ENCODE results near the gene C5. TPM values are rescaled to one million over a fixed set of nuclear protein-coding genes. Genes with fewer than 3 reads are reported as not detected.
"Not testable (repeated sequence)": the region's sequence is repeated elsewhere in the genome, so short reads cannot be mapped to it uniquely, and the experiment has no call there.

Gene C5
- total RNA-seq, 1 donor: 2.7 TPM

- DNase-seq (ENCODE audit: low read depth in 2 of 3, low spot score in 2 of 3): no peak
These were observed 3.5 kb upstream of the C5 start for GRCh38 chr9:121053544-121053943.

- no peak for DNase-seq (ENCODE audit: low read depth in 2 of 3, low spot score in 2 of 3)
These were observed 1.5 kb downstream of the C5 start for GRCh38 chr9:121048618-121049017.

GRCh38 chr9:121048175-121048574 lies 1.9 kb downstream of the C5 start:
- DNase-seq (ENCODE audit: low read depth in 2 of 3, low spot score in 2 of 3): no peak

GRCh38 chr9:121038804-121039203 lies 11.3 kb downstream of the C5 start:
- no peak for DNase-seq (ENCODE audit: low read depth in 2 of 3, low spot score in 2 of 3)

GRCh38 chr9:121038362-121038761 lies 11.7 kb downstream of the C5 start:
- DNase-seq (ENCODE audit: low read depth in 2 of 3, low spot score in 2 of 3): no peak

- DNase-seq (ENCODE audit: low read depth in 2 of 3, low spot score in 2 of 3): not testable (repeated sequence)
These were observed 14.4 kb downstream of the C5 start for GRCh38 chr9:121035717-121036116.

GRCh38 chr9:121034529-121034928 lies 15.5 kb downstream of the C5 start:
- no peak for DNase-seq (ENCODE audit: low read depth in 2 of 3, low spot score in 2 of 3)

- no peak for DNase-seq (ENCODE audit: low read depth in 2 of 3, low spot score in 2 of 3)
These were observed 20.6 kb downstream of the C5 start for GRCh38 chr9:121029469-121029868.

GRCh38 chr9:121028285-121028684 lies 21.8 kb downstream of the C5 start:
- DNase-seq (ENCODE audit: low read depth in 2 of 3, low spot score in 2 of 3): not testable (repeated sequence)

GRCh38 chr9:121026768-121027167 lies 23.3 kb downstream of the C5 start:
- no peak for DNase-seq (ENCODE audit: low read depth in 2 of 3, low spot score in 2 of 3)

- DNase-seq (ENCODE audit: low read depth in 2 of 3, low spot score in 2 of 3): no peak
These were observed 23.8 kb downstream of the C5 start for GRCh38 chr9:121026260-121026691.

- DNase-seq (ENCODE audit: low read depth in 2 of 3, low spot score in 2 of 3): no peak
These were observed 25.8 kb downstream of the C5 start for GRCh38 chr9:121024237-121024636.

GRCh38 chr9:121023064-121023463 lies 27.0 kb downstream of the C5 start:
- peak in 2 of 3 donors; percentile 9 to 27 for DNase-seq (ENCODE audit: low read depth in 2 of 3, low spot score in 2 of 3)

- no peak for DNase-seq (ENCODE audit: low read depth in 2 of 3, low spot score in 2 of 3)
These were observed 28.8 kb downstream of the C5 start for GRCh38 chr9:121021301-121021700.

GRCh38 chr9:121019273-121019672 lies 30.8 kb downstream of the C5 start:
- no peak for DNase-seq (ENCODE audit: low read depth in 2 of 3, low spot score in 2 of 3)

GRCh38 chr9:121013911-121014310 lies 36.2 kb downstream of the C5 start:
- no peak for DNase-seq (ENCODE audit: low read depth in 2 of 3, low spot score in 2 of 3)

GRCh38 chr9:121009650-121010049 lies 40.4 kb downstream of the C5 start:
- peak in 2 of 3 donors; percentile 5 to 37 for DNase-seq (ENCODE audit: low read depth in 2 of 3, low spot score in 2 of 3)

GRCh38 chr9:120999317-120999716 lies 50.8 kb downstream of the C5 start:
- DNase-seq (ENCODE audit: low read depth in 2 of 3, low spot score in 2 of 3): no peak

- no peak for DNase-seq (ENCODE audit: low read depth in 2 of 3, low spot score in 2 of 3)
These were observed 52.0 kb downstream of the C5 start for GRCh38 chr9:120998111-120998510.

- DNase-seq (ENCODE audit: low read depth in 2 of 3, low spot score in 2 of 3): no peak
These were observed 52.6 kb downstream of the C5 start for GRCh38 chr9:120997502-120997901.

- no peak for DNase-seq (ENCODE audit: low read depth in 2 of 3, low spot score in 2 of 3)
These were observed 53.7 kb downstream of the C5 start for GRCh38 chr9:120996409-120996808.

GRCh38 chr9:120989065-120989464 lies 61.0 kb downstream of the C5 start:
- DNase-seq (ENCODE audit: low read depth in 2 of 3, low spot score in 2 of 3): no peak

- peak in 2 of 3 donors; percentile 33 to 42 for DNase-seq (ENCODE audit: low read depth in 2 of 3, low spot score in 2 of 3)
These were observed 64.3 kb downstream of the C5 start for GRCh38 chr9:120985819-120986222.
